Activated T-helper 2 cell treated with anti-CD3 and anti-CD28 coated beads, Interferon-gamma antibody, Interleukin-2, Interleukin-4, amounts not matched to agents 10 μg/mL and 5 μg/mL and 100 μg/mL, durations not matched to agents 14 hours and 24 hours and 36 hours (primary cell): ENCODE results near the gene SORBS1. TPM values are rescaled to one million over a fixed set of nuclear protein-coding genes. Genes with fewer than 3 reads are reported as not detected.

Experiments
- DNase-seq: peaks from one replicate; pipeline ENCODE4 v3.0.0; 2021; ENCODE audit warnings: low spot score
- H3K27ac Mint-ChIP-seq: one replicate; pipeline ENCODE4 v1.8.0; 2021; ENCODE audit warnings: mixed read lengths
- H3K27me3 Mint-ChIP-seq: one replicate; pipeline ENCODE4 v1.8.0; 2021; ENCODE audit warnings: low read depth, mixed read lengths
- H3K36me3 Mint-ChIP-seq: one replicate; pipeline ENCODE4 v1.8.0; 2021; ENCODE audit warnings: low read depth, mixed read lengths
- H3K4me1 Mint-ChIP-seq: one replicate; pipeline ENCODE4 v1.8.0; 2021; ENCODE audit warnings: low read depth, mixed read lengths
- H3K4me3 Mint-ChIP-seq: one replicate; pipeline ENCODE4 v1.8.0; 2021; ENCODE audit warnings: low read depth, mild to moderate bottlenecking, moderate library complexity, mixed read lengths
- H3K9me3 Mint-ChIP-seq: one replicate; pipeline ENCODE4 v1.8.0; 2021; ENCODE audit warnings: mixed read lengths
- intact Hi-C: fragments of 100-400 bp; cut with micrococcal nuclease; formaldehyde crosslinking; loops from one replicate; pipeline ENCODE4 v1.15.1; 2023
- total RNA-seq: library from RNA; stranded (reverse); gene quantifications from 2 replicates; pipeline ENCODE4 v1.2.3, GENCODE V29; 2022

The SORBS1 gene
- total RNA-seq, 1 donor from 2014 or later: 0.43 TPM

DNA sequence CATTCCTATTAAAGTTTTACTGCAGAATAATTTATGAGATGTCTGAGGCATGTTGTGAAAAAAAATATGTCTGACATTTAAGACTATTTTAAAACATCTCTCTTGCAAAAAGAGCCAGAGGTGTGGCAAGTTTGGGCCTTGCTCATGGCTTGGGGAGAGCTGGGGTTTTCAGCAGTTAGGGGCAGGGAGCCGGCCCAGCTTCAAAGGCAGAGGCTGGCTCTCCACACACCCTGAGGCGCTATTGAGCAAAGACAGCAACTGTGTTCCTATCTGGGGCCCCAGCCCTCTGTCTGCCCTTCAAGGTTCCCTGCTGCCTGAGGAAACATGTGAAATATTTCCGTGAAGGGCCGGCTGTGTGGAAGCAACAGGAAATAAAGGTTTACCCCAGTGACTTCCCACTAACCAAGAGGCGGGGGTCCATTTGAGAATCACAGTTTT is 94.0 kb downstream of the SORBS1 start:
- no peak for DNase-seq
- no peak overlapping the region for H3K4me3 Mint-ChIP-seq
- intact Hi-C loops: no loop called here

DNA sequence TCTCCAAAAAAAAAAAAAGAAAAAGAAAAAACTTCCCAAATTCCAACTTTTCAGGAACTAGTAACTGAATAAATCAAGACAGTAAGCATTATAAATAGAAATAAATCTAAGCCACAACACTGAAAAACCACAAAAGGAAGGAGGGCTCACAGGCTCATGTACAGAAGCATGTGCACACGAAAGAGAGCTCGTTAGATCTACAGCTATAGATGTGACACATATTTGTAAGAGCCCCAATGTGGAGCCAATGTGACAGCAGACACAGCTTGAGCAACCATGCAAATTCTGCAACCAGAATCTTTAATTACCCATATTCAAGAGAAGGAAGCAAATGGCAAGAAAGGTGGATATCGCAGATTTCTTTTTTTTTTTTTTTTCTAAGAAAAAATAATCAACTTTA is 94.7 kb downstream of the SORBS1 start:
- Mint-ChIP-seq H3K4me3 (no peak overlapping the region), H3K4me1 (no peaks in the 10 kb centered on the region), H3K27me3 (peaks cover 12% of the 10 kb centered on the region), H3K27ac (no peak overlapping the region), H3K9me3 (no peaks in the 10 kb centered on the region), H3K36me3 (no peaks in the 10 kb centered on the region)
- intact Hi-C loops: no loop called here
- no peak for DNase-seq

More for the DNA sequence above, 94.0 kb downstream of the SORBS1 start:
- Mint-ChIP-seq H3K4me1 (no peaks in the 10 kb centered on the region), H3K9me3 (no peaks in the 10 kb centered on the region), H3K27me3 (peaks cover 12% of the 10 kb centered on the region), H3K36me3 (no peaks in the 10 kb centered on the region), H3K27ac (no peak overlapping the region)

DNA sequence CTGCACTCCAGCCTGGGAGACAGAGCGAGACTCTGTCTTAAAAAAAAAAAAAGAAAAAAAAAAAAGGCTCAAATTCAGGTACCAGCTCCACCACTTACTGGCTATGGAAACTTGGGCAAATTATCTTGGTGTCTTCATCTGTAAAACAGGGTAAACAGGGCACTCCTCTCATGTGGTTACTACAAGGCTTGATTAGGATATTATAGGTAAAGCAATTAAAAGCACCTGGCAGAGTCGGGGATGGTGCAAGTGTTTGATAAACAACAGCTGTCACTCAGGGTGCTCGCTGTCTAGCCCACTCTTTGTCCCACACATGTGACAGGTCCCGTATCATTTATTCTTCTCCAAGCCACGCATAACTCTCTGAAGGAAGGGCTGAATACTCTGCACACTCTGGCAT is 96.9 kb downstream of the SORBS1 start:
- intact Hi-C loops: no loop called here
- no peak for DNase-seq
- Mint-ChIP-seq H3K9me3 (no peaks in the 10 kb centered on the region), H3K27ac (no peak overlapping the region), H3K27me3 (peaks cover 16% of the 10 kb centered on the region), H3K4me1 (no peaks in the 10 kb centered on the region), H3K36me3 (no peaks in the 10 kb centered on the region), H3K4me3 (no peak overlapping the region)

DNA sequence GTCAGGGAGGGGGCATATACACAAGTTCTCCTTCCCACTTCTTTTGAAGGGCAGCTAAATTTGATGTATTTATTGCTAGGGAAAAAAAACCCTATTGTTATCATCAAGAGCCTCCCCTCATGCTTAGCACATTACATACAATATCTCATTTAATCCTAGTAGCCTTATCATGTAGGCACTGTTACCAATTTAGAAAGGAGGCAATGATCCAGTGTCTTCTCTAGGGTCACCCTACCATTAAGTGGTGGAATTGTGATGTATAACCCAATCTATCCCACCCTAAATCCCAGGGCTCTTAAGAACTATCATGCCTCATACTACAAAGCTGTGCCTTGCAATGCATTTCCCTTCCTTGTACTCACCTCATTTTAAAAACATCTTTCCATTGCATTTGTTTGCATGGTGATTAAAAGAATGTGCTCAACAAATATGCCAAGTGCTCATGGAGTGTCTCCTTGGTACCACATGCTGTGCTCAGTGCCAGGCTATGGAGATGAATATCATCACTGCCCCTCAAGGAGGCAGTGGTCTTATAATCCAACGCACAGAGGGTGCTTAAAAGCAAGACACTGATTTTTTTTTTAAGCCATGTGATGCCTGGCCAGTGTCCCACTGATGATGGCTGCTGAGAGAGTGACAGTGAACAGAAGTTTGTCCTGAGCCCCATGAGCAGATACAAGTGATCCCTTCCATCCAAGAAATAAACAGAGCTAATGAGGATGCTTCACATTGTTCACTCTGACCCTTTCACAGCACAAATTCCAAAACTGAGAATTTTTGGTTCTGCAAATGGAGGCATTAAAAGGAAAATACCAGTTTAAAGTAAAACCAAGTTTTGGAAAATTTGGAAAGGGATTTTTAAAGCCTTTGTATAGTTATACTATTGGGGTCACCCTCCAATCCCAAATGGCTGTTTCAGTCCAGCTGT is 98.2 kb downstream of the SORBS1 start:
- intact Hi-C loops: no loop called here
- Mint-ChIP-seq H3K4me1 (no peaks in the 10 kb centered on the region), H3K9me3 (no peaks in the 10 kb centered on the region), H3K27me3 (peaks cover 16% of the 10 kb centered on the region), H3K4me3 (no peak overlapping the region), H3K27ac (no peak overlapping the region), H3K36me3 (no peaks in the 10 kb centered on the region)
- no peak for DNase-seq

DNA sequence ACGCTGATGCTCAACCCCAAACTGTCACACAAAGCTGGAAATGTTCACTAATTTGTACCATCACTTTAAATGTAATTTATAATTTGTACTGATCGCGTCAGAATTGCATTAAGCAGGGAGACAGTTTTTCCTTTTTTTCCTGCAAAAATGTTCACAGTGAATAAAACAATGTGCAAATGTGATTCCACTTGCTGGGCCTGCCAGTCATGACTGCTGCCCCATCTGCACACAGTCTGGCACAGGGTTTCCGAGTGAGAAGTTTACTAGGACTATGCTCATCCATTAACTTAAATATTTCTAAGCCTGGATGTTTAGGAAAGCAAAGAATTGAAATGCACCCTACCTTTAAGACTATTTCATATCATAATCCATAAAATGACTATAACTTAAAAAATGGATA is 99.6 kb downstream of the SORBS1 start:
- Mint-ChIP-seq H3K27ac (no peak overlapping the region), H3K27me3 (peaks cover 25% of the 10 kb centered on the region), H3K36me3 (no peaks in the 10 kb centered on the region), H3K4me1 (no peaks in the 10 kb centered on the region), H3K4me3 (no peak overlapping the region), H3K9me3 (no peaks in the 10 kb centered on the region)
- intact Hi-C loops: no loop called here
- DNase-seq: no peak

DNA sequence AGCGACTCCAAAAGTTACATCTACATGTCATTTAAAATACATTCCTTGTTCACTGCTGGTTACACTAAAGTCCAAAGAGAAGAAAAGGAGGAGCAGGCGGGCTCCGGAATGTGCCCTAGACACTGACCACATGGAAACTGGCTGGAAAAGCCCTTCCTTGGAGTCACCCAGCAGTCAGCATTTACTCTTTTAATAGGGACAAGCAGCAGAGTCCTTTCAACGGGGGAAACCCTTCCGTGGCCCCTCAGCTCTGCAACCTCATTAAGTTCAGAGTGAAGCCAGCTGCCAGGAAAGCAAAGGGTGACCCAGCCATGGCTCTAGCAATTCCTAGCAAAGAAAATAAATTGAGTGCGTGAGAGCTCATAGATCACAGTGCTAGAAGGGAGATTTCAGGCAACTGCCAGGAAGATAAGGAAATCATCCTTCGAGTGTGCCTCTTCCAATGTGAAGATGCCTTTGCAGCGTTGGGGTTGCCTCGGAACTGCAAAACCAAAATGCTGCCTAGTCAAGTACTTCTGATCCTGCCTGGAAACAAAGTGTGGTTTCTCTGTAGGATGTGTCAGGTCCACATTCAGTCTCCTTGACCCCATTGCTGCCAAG is 101.6 kb downstream of the SORBS1 start:
- intact Hi-C loops: no loop called here
- H3K9me3 Mint-ChIP-seq: no peaks in the 10 kb centered on the region
- no peak for DNase-seq
- H3K4me1 Mint-ChIP-seq: no peaks in the 10 kb centered on the region
- H3K27me3 Mint-ChIP-seq: peaks cover 30% of the 10 kb centered on the region
- no peaks in the 10 kb centered on the region for H3K36me3 Mint-ChIP-seq
- H3K4me3 Mint-ChIP-seq: no peak overlapping the region
- H3K27ac Mint-ChIP-seq: no peak overlapping the region

DNA sequence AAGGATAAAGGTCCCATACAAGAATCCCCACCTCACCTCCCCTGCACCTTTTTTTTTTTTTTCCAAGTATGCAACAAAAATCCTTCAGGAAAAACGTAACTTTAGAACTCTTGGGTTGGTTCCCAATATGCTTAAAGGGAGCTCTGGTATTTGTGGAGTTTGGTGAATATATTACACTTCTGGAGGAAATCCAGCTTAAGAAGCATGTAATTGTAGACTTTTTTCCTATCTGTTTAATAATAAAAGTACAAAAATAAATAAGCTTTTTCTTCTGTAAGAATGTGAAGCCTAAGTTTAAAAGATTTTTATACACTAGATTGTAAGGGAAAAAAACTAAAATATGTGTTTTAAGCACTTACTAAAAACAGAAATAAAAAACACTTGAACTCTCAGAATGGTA is 102.3 kb downstream of the SORBS1 start:
- Mint-ChIP-seq H3K4me3 (no peak overlapping the region), H3K27me3 (peaks cover 34% of the 10 kb centered on the region), H3K4me1 (no peaks in the 10 kb centered on the region), H3K27ac (no peak overlapping the region), H3K36me3 (no peaks in the 10 kb centered on the region), H3K9me3 (no peaks in the 10 kb centered on the region)
- no peak for DNase-seq
- intact Hi-C loops: no loop called here

DNA sequence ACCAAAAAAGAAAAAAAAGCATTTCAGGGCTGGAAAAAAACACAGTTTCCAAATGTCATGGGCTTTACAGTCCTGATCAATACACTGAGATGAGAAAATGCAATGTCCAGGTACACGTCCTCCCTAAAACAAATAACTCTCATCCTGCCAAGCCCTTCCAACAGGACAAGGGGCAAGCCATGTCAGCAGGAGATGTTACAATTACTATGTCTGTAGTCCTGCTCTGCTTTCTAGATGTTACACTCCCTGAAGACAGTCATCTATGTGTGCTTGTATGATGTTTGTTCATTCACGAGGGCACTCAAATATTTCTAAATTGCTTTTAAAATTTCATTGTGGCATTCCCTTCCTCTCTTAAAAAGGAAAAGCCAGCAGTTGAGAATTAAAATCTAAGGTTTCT is 103.2 kb downstream of the SORBS1 start:
- no peaks in the 10 kb centered on the region for H3K9me3 Mint-ChIP-seq
- H3K4me1 Mint-ChIP-seq: no peaks in the 10 kb centered on the region
- H3K36me3 Mint-ChIP-seq: no peaks in the 10 kb centered on the region
- DNase-seq: no peak
- H3K27me3 Mint-ChIP-seq: peaks cover 33% of the 10 kb centered on the region
- H3K27ac Mint-ChIP-seq: no peak overlapping the region
- H3K4me3 Mint-ChIP-seq: no peak overlapping the region
- intact Hi-C loops: no loop called here

DNA sequence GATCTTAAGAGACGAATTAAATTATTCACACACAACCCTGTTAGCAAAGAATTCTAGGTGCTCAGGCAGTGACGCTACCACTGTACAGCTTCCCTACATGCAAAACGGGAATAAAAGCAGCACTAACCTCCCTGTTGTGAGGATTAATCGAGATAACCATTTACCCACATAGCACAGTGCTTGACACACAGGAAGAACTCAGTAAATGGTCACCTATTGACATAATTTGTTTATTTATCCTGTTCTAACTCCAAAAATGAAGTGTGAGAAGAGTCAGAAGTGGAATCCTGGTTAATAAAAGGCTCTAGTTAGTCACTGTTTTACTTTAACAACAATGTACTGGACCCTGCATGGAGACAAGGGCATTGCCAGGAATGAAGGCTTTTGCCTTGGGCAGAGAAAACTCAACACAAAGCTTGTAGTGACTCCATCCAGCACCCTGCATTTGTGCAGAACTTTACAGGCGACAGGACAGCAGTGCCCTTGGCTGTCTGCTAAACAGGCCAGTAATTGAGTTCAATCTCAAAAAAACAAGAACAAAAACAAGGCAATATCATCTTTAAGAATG is 103.8 kb downstream of the SORBS1 start:
- intact Hi-C loops: no loop called here

DNA sequence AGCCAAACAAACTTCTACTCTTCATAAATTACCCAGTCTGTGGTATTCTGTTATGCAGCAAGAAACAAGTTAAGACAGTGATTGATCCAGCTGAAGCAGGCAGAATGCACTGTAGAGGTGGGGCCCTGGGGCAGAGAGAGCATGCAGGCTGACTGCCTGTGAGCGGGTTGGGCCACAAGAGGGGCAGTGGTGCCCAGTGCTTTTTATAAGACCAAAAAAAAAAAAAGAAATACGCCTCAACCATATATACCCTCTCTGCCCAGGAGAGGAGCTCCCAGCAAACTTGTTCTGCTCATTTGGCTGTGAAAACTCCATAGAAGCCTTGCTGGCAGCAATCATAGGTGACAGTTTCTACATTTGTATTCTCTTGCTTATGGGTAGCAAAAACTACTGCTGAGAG is 104.7 kb downstream of the SORBS1 start:
- H3K36me3 Mint-ChIP-seq: no peaks in the 10 kb centered on the region
- H3K9me3 Mint-ChIP-seq: no peaks in the 10 kb centered on the region
- H3K4me3 Mint-ChIP-seq: no peak overlapping the region
- no peaks in the 10 kb centered on the region for H3K4me1 Mint-ChIP-seq
- DNase-seq: no peak
- peaks cover 28% of the 10 kb centered on the region for H3K27me3 Mint-ChIP-seq
- H3K27ac Mint-ChIP-seq: no peak overlapping the region
- intact Hi-C loops: no loop called here

More for the DNA sequence above, 103.8 kb downstream of the SORBS1 start:
- Mint-ChIP-seq H3K36me3 (no peaks in the 10 kb centered on the region), H3K4me1 (no peaks in the 10 kb centered on the region), H3K27ac (no peak overlapping the region), H3K9me3 (no peaks in the 10 kb centered on the region), H3K4me3 (no peak overlapping the region), H3K27me3 (peaks cover 28% of the 10 kb centered on the region)
- no peak for DNase-seq

DNA sequence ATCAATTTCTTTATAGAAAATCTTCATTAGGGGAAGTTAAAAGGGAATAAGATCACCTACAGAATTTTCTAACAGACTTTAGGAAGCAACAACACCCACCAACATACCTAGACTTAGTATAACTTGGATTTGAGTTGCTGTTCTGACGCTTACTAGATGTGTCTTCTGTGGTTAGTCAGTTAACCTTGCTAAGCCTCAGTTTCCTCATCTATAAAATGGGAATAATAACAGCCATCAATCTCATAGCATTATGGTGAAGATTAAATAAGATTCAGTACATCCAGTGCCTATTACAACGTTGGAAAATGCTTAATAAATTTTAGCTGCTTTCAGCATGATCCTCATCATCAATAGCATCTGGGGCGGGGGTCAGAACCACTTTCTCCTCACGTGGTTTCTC is 106.2 kb downstream of the SORBS1 start:
- intact Hi-C loops: no loop called here
- no peaks in the 10 kb centered on the region for H3K36me3 Mint-ChIP-seq
- H3K4me3 Mint-ChIP-seq: no peak overlapping the region
- no peak overlapping the region for H3K27ac Mint-ChIP-seq
- H3K27me3 Mint-ChIP-seq: peaks cover 23% of the 10 kb centered on the region
- no peaks in the 10 kb centered on the region for H3K9me3 Mint-ChIP-seq
- no peaks in the 10 kb centered on the region for H3K4me1 Mint-ChIP-seq
- DNase-seq: no peak

DNA sequence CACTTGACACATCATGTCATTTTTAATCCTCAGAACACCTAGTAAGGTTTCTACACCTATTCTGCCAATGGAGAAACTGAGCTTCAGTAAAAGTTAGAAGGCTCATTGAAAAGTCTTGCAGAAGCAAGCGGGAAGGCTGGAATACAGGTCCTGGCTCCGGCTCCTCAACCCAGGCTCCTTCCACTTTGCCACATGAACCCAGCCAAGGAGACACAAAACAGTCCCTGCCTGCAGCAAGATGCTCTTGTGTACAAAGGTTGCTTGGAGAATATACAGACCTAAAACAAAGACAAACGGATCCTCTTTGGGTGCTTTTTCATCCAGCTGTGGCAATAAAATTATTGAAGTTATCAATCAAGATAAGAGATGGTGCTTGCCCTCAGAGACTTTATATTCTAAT is 106.8 kb downstream of the SORBS1 start:
- no peaks in the 10 kb centered on the region for H3K4me1 Mint-ChIP-seq
- H3K4me3 Mint-ChIP-seq: no peak overlapping the region
- no peak overlapping the region for H3K27ac Mint-ChIP-seq
- H3K36me3 Mint-ChIP-seq: no peaks in the 10 kb centered on the region
- H3K27me3 Mint-ChIP-seq: peaks cover 21% of the 10 kb centered on the region
- no peaks in the 10 kb centered on the region for H3K9me3 Mint-ChIP-seq
- DNase-seq: no peak
- intact Hi-C loops: no loop called here
